Activated T-cell treated with anti-CD3 and anti-CD28 coated beads for 48 hours (primary cell): ENCODE data around the gene TRIM7.

Experiments
- DNase-seq: peaks from one replicate; pipeline ENCODE4 v3.0.0-alpha.2; 2020; ENCODE audit warnings: low read depth

The TRIM7 gene

DNA sequence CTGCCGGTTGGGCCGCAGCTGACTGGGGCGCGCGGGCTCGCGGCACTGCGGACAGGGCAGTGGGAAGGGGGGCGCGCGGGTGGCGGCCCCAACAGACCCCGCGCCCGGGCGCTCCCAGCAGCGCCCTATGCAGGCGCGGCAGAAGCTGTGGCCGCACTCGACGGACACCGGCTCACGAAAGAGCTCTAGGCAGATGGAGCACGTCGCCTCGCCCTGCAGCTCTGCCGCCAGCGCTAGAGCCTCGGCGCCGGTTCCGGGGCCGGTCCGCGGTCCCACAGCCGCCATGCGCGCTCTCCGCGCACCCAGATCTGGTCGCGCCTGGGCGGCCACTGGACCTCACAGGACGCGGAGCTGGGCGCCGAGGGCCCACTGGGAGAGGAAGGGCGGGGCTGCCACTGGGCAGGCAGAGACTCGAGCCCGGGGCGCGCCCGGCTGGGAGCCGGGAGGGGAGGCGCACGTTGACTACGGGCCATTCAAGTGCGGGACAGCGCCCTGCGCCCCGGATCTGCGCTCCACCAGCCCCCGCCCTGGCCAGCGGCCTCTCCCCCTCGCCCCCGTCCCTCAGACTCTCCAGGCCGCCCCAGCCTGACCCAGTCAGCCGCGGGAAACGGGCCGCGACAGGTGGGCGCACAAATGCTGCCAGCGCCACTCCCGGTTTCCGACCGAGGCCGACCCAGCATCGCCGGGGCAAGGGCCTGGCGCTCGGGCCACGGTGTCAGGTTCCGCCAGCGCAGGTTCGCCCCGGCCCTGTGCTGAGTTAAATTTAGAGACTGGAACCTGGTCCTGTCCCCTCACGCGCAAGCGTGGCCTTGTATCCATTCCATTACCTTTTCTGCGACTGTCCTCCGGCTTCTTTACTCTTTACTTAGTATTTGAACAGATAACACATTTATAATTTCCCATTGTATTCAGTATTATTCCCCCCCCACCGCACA is at the start of gene TRIM7:
TSS of gene TRIM7 (minus strand) at position 371 of the 935 bp plus-strand sequence. CDS start at position 285, 86 bp downstream.
- peak; percentile 31 for DNase-seq

DNA sequence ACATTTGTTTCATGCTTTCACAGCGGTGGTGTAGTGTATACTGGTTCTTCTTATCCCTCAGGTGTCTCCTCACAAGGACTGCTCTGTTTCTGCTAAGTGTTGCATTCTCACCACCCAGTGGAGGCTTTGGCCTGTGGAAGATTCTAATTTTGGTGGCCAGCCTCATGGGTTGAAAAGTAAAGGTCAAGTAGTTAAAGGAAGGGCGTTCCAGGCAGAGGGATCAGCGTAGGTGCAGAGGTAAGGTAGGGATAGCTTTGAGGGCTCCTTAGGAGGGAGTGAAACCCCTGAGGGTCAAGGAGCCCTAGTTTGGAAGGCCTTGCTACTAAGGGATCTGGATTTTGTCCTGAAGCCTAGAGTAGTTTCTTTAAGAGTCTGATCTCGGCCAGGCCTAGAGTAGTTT is 43.3 kb upstream of the TRIM7 start:
- DNase-seq: no peak

GRCh38 chr5:181246276-181247049 is 41.5 kb upstream of the TRIM7 start:
- DNase-seq: peak; percentile 83

DNA sequence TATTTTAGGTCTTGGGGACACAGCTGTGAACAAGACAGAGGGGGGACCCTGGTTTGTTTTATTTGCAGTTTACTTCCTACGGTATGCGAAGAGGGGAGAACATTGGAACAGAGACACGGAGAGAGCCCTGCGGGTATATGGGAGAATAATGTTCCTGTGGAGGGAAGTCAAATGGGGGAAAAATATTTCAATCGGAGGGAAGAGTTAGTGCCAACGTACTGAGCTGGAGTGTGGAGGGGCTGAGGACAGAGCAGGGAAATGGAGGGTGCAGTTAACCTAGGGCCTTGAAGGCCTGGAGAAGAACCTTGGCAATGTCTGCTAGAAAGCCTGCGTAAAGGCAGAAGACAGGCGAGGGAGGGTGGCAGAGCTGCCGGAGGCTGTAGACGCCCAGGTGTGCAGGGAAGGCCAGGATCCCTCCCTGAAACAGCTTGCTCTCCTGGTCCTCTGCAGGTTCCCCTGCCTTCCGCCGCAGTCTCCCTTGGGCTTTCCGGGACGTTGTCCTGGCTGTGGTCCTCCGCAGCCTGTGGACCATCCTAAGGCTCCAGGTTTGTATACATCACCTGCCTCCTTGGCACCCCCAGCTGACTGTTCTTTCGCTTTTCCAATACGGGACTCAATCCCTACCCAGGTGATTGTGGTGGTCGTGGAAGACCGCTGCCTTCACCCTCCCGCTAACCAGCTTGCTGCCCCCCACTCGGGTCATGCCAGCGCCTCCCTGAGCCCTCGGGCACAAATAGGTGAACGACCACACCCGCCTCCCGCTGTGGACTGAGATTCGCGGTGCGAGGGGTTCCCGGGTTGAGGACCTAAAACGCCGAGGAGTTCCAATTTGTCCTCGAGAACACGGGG is 40.7 kb upstream of the TRIM7 start:
- no peak for DNase-seq

GRCh38 chr5:181243564-181244343 is 38.8 kb upstream of the TRIM7 start, which contains the start of gene RACK1:
TSS of gene RACK1 (minus strand) at chr5:181243906. CDS start at chr5:181243800, 106 bp downstream.
- peak; percentile 79 for DNase-seq

- no peak for DNase-seq
These were observed 38.1 kb upstream of the TRIM7 start for GRCh38 chr5:181243018-181243563.

DNA sequence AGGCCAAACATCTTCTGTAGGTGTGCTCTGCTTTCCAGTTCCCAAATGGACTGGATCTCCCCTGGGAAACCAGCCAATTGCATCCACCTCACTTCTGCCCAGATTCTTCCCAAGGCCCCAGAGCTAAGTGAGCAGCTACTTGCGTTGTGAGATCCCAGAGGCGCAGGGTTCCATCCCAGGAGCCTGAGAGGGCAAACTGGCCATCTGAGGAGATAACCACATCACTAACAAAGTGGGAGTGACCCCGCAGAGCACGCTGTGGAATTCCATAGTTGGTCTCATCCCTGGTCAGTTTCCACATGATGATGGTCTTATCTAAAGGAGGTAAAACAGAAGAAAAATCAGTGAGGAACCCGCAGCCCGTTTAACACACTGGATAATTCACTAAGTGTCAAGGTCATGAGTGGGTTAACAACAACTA is 37.0 kb upstream of the TRIM7 start:
- no peak for DNase-seq

DNA sequence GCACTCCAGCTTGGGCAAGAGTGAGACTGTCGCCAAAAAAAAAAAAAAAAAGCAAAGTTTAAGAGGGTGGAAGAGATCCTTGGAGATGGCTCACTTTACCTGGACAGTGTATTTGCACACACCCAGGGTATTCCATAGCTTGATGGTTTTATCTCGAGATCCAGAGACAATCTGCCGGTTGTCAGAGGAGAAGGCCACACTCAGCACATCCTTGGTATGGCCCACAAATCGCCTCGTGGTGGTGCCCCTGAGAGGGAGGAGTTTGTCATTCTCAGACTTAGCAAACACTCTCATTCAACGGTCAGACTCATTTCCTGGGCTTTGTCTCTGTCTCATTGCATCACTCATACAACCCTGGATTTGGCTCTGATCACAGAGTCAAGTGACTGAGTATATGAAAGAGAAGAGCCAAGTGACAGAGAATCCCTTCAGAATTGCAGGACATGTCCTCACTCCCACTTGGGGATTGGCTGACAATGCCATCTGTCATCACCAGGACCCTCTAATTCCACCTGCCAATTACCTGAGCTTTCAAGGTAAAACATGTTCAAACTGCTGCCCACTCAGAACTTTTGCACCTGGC is 36.5 kb upstream of the TRIM7 start:
- no peak for DNase-seq

- no peak for DNase-seq
These were observed 34.2 kb upstream of the TRIM7 start for GRCh38 chr5:181239062-181239663.

- DNase-seq: no peak
These were observed 32.9 kb upstream of the TRIM7 start for GRCh38 chr5:181237729-181238385.

DNA sequence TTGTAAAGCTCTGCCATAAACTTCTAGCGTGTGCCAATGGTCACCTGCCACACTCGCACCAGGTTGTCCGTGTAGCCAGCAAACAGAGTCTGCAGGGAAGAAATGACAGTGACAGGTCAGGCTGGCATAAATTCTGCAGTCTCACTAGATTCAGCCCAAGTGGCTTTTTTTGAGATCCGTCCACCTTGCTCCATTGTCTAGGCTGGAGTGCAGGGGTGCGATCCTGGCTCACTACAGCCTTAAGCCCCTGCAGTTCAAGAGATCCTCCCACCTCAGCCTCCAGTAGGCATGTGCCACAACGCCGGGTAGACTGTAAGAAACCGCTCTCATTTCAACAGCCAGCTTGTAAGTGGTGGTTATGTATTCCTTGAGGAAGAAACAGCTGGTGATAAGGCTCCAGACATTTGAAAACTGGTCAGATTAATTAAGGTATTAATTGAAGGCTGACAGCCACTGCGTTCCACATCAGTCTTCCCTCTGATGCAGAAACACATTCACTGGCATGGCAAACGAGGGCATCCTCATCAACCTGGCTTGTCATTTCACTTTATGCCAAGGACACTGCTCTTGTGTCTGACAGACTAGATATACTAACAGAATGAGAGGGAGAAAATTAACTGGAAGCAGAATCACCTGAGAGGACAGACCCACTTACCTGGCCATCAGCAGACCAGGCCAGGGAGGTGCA is 32.1 kb upstream of the TRIM7 start:
- DNase-seq: no peak

GRCh38 chr5:181236471-181236870 is 31.5 kb upstream of the TRIM7 start:
- DNase-seq: no peak

GRCh38 chr5:181235689-181236366 is 30.8 kb upstream of the TRIM7 start:
- DNase-seq: no peak

GRCh38 chr5:181235323-181235688 is 30.3 kb upstream of the TRIM7 start:
- no peak for DNase-seq

DNA sequence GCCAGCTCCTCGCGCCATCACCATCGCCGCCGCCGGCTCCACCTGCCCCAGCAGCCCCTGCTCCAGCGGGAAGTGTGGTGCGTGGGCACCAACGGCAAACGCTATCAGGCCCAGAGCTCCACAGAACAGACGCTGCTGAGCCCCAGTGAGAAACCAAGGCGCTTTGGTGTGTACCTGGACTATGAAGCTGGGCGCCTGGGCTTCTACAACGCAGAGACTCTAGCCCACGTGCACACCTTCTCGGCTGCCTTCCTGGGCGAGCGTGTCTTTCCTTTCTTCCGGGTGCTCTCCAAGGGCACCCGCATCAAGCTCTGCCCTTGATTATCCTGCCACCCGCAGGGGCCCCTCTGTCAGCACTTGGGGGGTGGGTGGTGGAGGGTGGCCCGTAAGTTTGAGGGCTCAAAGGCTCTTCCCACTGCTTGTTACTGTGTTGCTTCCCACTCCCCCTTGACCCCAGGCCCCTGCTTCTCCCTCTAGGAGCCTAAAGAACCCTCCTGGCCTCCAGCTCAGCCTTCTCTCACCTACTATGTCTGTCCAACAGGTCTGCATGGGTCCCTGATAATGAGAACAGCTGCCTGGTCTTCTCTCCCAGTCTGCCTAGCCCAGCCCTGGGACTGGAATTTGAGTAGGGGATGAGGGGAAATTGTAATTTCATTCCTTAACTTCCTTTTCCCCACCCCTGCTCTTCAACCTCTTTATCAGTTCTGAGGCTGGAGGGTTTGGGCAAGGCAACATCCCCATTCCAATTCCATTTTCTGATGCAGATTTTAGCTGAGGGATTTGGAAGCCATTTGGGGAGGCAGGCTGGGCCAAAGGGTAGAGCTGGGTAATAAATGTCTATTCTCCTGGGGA is 29.7 kb upstream of the TRIM7 start:
- no peak for DNase-seq

GRCh38 chr5:181233801-181234454 is 28.9 kb upstream of the TRIM7 start:
- DNase-seq: no peak
